ENCODE data around the gene CRYZL1.
A peak's percentile ranks its signal among the peaks of the same experiment; 100 is the strongest.
"Not testable (repeated sequence)": the region's sequence is repeated elsewhere in the genome, so short reads cannot be mapped to it uniquely, and the experiment has no call there.

CRYZL1 gene

DNA sequence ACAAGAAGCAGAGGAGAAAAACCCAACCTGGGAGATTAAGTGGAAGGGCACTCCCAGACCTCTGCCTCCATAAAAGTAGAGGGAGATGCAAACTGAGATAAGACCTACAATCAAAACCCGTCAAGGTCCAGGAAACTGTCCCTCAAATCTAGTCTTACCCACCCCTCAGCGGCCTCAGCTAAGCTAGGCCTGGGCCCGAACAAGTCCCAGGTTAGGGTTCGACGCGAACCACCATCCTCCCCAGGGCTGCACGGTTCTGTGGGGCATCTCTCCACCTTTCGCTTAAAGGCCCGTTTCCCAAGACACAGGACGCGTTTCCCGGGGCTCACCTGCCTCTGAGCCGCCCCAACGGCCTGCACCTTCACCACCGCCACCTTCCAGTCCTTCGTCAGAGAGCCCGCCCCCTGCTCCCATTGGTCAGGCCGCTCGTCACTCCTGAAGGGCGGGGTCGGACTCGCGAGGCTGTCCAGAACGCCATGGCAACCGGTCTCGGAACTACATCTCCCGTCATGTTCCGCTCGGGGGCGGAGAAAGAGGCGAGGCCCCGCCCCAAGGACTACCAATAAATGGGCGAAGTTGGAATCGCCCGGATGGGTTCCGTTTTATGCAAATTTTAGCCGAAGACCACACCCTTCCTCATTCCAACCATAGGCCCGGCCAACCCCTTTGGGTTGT is at the start of gene CRYZL1:
CRYZL1 (minus strand) TSS at position 390 of the 675 bp plus-strand sequence. CDS start 10,190 bp downstream, outside the sequence.
- DNase-seq = peak; percentile 100

DNA sequence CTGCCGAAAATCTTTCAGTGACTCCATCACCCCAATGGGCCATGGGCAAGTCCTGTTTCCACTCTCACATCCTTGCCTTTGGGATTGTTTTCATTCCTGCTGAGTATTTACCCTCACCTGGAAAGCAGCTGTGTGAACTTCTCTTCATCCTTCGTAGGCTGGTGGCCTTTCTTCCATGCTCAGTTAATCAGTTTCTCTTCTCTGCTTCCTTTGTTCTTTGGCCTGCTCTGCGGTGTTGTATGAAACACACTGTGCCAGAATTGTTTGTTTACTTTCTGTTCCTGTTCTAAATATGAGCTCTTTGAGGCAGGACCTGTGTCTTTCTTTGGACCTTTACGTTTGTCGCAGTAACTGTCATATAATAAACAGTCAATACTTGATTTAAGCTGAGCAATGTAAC is 49.3 kb upstream of the CRYZL1 start:
- DNase-seq = no peak

DNA sequence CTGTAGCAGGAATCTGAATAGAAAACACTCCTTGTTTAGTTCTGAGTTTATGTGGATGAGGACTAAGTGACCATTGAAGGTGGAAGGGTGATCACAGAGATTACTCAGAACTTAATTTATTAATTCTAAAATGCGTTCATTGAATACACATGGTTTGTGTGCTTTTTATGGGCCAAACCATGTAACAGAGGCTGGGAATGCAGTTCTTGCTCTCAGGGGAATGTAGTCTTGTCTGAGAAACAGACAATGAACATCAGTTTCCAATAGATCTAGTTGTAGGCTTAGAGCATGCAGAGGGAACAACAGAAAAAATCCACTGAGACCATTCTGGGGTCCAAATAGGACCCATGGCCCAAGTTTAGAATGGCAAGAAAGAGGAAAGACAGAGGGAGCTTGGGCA is 46.8 kb upstream of the CRYZL1 start:
- DNase-seq = no peak

DNA sequence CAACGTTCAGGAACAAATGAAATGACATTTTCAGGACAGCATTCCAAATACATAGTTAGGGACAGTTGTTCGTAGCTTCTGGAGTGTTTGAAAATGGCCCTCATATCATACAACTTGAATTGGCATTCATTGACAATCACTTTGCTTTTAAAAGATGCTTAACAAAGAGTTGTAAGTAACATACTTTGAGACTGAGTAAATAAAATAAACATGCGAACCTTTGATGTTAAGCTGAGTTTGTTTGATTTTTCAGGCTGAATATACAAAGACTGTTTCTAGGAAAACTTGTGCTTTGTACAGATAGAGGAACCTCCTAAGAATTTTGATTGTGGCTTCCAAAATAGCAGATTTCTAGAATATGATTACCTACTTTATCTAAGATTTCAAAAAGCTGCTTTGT is 46.1 kb upstream of the CRYZL1 start:
- DNase-seq = no peak

DNA sequence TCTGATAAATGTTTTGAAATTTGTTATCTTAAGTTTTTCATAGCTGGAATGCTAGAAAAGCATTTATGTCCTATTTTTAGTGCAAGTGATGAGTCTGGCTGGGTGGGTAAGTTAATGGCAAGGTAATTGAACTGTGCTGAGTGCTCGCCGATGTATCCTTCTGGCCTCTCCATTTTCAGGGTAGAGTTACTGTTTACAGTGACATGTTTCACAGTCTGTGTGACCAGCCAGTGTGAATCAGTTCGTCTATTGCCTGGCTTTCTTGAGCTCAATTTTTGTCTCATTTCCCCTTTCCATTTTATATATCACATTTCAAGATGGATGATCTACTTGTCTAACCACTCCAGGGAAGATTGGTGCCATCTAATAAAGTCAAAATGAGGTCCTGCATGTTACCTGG is 44.8 kb upstream of the CRYZL1 start:
- no peak for DNase-seq

DNA sequence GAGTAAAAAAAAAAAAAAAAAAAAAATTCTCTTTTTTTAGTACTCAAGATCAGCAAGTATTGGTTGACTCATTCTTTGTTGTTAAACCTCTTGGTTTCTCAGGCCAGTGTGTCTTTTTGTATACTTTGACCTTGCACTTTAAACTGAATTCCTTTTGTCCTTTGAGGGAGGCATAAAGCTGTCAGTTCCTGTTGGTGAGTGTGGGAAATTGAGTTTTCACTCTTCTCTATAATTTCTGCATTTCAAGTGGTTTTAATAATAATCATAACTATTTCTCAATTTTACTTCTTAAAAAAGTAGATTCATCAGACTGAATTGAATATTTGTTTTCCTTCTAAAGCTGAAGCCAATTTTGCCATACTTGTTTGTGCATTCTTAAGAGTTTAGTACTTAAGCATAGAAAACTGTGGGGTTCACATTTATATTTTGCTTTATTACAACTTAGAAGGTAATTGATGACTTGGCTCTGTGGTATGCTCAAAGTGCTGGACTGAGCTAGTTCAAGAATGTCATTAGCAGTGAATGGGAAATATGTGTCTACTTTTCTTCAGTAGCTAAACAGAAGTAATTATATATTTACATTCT is 44.2 kb upstream of the CRYZL1 start:
- DNase-seq = no peak

DNA sequence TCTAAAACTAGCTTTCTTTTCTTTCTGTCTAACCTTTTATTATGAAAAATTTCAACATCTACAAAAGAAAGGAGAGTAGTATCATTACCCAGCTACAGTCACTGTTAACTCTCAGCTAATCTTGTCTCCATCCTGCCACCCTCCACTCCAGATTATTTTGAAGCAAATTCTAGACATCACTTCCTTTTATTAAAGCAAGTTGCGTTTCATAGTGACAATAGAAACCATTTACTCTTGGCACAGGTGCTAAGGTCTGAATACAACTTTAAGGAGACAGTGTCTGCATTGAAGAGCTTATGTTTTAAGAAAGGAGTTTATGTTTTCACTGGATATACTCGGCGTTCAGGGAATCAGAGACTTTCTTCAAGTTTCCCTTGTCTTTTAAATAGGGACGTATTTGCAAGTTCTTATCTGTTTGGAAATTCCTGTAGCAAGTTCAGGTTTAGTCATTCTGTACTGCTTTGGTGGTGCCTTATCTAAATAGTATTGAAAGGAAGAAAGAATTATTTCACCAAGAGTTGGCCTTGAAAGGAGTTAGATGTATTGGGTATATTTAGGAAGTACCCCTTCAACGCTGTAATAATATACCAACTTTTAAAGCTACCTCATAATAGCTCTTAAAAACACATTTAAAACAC is 43.5 kb upstream of the CRYZL1 start:
- no peak for DNase-seq

DNA sequence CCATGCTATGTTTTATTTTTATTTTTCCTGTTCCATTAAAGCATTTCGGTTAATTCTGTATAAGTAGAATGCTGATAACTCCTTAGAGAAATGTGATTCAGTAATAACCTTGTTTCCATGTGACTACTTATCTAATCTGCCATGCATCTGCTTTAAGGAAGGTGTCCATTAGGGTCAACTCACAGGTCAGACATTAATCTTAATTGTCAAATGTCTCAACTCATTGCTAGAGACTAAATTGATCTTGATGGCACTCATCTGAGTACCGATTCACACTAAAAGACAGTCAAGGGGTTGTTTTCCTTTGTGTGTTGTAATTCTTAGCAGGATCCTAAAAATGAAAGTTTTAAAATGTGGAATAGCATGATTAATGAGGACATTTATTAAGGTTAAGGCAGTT is 42.5 kb upstream of the CRYZL1 start:
- no peak for DNase-seq

DNA sequence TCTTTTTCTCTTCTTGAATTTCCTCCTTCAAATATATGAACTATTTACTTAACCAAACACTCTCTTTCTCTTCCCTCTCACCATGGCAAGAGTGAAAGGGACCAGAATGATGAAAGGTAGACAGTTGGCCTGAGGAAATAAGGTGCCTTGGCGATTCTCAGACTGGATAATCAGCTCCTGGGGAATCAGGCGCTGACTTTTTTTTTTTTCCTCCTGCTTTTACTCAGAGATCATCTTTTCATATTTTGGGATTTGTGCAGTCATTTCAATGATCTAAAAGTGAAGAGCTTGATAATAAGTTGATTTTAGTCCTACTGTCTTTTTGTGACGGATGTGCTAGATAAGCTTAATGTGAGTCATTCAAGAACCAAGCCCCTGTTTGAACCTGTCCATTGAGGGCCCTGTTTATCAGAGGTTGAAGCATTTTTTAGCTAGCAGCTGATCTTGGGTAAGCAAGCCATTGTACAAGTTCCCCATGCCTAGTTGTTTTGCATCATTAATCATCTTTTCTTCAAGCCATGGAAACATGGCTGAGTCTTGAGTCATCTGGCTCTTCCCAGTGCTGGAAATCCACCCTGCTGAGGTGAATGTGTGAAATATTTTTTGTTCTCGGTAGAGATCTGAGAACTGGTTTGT is 41.6 kb upstream of the CRYZL1 start:
- DNase-seq = no peak

DNA sequence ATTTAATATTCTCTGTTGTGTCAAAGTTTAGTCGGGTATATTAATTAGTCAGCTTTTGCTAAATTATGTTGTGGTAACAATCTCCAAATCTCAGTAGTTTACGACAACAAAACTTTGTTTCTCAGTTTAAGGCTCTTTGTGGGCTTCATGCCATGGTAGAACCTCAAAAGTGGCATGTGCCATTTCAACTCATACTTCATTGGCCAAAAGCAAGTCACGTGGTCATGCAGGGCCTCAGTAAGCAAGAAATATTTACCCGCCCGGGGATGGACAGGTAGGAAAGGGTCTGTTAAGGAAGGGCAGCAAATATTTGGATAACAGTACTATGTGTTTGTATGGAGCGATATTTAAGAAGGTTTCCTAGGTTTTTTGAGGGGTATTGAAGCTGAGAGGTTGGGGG is 39.3 kb upstream of the CRYZL1 start:
- no peak for DNase-seq

DNA sequence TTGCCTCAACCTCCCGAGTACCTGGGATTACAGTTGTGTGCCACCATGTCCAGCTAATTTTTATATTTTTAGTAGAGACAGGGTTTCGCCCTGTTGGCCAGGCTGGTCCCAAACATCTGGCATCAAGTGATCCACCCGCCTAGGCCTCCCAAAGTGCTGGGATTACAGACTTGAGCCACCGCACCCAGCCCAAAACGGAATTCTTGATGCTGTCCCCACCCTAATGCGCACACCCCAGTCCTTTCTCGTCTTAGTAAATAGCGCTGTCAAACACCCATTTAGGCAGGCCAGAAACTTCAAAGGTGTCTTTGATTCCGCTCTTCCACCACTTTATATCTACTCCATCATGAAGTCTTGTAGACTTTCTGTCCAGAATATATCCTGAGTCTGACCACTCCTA is 35.9 kb upstream of the CRYZL1 start:
- no peak for DNase-seq

DNA sequence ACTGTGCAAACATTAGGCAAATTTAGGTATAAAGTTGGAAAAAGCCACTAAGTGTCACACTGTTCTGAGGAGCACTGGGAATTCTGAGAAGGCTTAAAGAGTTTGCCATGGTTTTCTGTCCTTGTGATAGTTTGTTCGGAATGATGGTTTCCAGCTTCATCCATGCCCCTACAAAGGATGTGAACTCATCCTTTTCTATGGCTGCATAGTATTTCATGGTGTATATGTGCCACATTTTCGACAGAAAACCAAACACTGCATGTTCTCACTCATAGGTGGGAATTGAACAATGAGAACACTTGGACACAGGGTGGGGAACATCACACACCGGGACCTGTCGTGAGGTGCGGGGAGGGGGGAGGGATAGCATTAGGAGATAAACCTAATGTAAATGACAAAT is 35.1 kb upstream of the CRYZL1 start:
- DNase-seq = not testable (repeated sequence)

DNA sequence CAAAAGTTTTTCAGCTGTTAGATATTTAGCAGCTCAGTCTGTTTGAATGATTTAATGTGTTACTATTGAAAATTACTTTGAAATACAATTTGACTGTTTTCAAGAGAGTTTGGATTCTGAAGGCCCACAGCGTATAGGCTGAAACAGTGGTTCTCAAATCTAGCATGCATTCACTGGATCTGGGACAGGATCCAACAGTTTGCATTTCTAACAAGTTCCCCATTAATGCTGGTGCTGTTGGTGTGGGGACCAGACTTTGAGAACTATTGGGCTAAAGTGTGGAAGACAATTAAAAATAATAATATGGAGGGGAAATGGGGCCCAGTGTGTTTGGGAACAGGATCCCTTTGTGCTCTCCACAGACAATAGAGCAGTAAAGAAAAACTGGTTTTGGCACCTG is 32.7 kb upstream of the CRYZL1 start:
- no peak for DNase-seq

DNA sequence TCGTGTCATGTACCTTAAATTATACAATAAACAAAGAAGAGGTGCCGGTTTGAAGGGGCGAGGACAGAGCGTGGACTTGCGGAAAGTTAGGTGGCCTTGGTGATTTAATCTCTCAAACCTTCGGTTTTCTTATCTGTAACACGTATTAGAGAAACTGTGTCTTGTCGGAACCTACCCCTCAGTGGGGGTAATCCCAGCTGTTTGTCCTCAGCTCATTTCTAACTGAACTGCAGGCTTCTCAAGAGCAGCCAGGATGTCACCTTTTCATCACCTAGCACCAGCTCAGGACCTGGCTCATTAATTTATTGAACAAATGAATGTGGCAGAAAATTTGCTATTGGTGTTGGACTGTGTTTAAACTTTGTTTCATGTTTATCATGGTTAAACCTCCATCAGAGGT is 31.9 kb upstream of the CRYZL1 start:
- no peak for DNase-seq

DNA sequence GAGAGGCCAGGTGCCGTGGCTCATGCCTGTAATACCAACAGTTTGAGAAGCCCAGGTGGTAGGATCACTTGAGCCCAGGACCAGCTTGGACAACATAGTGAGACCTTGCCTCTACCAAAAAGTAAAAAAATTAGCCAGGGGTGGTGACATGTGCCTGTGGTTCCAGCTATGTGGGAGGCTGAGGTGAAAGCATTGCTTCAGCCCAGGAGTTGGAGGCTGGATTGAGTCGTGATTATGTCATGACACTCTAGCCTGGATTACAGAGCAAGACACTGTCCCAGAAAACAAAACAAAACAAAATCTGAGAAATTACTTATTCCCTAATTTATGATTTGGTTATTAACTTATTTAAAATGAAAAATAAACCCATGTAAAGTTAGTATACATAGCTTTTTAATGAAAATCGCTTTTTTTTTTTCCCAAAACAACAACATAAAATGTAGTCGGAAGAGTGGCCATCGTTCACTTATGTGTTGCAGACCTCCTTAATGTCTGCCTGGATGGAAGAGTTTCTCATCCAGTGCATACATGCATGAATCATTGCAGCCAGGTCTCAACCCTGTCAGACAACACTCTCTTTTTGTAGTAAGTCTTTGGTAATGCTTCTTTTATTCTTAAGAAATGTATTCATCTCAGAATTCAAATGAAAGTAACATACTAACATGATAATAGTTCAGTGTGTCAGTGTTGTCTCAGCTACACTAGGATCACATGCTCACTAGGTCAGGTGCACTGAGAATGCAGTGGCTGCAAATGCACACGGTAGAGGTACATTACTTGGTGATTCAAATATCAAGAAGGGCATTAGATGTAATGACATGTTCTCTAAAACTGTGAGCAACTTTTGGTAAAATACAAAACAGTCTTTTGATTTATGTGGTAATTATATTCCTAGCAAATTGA is 28.8 kb upstream of the CRYZL1 start:
- DNase-seq = no peak

DNA sequence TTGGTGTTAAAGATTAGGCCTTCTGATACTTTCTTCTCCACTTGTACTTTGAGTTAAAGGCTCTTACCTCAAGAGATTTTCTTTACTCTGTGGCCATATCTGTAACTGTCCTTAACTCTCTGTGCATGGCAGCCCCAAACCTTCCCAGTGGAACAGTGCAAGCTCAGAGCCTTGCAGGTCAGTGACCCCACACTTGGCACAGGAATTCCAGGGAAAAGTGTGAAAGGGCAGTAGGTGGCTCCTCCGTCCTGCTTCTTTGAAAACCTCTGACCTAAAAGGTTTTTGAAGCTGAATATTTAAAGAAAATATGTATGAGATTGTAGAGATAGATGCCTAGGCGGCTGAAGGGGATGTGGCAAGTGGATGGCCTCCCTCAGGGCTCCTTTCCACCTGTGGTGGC is 27.1 kb upstream of the CRYZL1 start:
- no peak for DNase-seq

DNA sequence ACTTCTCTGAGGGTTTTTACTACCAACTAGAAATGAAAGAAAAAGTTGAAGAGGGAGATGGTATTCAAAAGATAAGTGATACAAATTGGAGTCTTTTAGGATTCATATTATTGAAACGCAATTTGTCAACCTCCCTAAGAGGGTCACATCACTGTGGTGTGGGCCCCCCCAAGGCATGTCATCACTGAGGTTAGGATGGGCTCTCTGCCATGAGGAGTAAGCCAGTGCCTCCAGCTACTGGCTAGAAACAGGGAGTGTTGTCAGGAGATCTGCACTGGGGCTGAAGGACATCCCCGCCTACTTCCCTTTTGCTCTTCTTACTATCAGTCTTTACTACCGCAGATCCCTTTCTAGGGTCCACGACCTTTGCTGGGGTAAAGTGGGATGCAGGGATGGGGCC is 26.6 kb upstream of the CRYZL1 start:
- DNase-seq = no peak

DNA sequence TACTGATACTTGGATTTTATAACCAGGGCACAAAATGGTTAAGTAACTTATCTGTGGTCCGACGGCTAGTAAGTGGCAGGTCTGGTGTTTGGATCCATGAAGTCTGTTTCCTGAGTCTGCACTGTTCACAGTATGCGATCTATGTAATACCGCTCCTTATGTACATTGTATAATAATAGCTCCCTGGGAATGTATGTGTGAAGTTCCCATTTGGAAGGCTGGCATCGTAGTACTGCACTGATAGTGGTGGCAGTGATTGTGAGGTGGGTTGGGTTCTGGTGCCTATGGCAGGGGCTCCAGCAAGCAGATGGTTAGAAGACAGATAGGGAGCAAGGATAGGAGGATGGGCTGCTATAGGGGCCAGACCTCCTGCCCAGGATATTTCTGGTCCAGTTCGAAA is 26.1 kb upstream of the CRYZL1 start:
- no peak for DNase-seq

DNA sequence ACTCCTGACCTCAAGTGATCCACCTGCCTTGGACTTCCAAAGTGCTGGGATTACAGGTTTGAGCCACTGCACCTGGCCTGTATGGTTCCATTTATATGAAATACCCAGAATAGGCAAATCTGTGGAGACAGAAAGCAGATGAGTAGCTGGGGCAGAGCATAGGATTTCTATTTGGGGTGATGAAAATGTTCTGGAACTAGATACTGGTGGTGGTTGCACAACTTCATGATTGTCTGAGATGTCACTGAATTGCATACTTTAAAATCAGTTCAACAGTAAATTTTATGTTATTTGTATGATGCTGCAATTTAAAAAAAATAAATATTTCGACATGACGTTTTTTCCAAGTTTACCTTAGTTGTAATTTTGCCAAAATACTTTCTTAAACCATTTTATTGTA is 24.6 kb upstream of the CRYZL1 start:
- no peak for DNase-seq

DNA sequence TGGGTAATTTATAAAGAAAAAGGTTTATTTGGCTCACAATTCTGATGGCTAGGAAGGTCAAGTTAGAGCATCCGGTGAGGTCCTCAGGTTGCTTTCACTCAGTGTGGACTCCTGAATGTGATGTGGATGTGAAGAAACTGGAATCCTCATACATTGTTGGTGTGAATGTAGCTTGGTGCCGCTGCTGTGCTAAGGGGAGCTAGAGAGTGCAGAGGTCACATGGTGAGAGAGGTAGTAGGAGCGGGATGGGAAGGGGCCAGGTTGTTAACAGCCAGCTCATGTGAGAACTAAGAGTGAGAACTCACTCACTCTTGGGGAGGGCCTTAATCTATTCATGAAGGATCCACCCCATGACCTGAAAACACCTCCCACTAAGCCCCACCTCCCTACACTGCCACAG is 22.6 kb upstream of the CRYZL1 start:
- no peak for DNase-seq

DNA sequence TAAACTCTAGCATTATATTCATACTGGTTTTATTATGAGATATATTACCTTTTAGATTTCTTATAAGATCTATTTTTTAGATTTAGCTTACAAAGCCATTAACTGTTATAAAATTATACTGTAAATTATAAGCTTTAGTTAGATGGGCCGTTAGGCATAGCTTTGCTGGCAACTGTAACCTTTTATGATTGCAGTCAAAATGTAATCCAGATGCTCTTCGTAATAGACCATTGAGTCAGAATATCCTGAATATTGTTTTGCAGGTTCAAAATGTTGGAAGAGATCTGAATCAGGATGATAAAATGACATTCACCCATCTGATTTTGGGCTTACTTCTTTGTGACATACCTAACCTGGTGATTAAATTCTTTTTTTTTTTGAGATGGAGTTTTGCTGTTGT is 21.7 kb upstream of the CRYZL1 start:
- no peak for DNase-seq

DNA sequence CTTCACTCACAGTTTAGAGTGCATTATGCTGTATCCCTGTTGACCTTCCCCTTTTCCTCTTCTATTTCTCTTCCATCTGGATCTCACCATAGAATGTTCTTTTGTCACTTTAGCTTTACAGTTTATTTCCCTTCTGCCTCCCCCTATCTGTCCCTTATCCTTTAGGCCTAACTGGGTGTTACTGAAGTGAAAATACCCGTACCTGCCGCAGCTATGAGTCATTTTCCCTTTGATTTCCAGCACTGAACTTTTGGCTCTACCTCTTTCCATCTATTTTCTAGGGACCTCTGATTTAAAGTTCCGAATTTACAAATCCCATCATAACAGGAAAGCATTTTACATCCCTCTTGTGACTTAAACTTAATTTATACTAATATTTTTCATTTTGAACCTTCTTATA is 20.5 kb upstream of the CRYZL1 start:
- DNase-seq = no peak

DNA sequence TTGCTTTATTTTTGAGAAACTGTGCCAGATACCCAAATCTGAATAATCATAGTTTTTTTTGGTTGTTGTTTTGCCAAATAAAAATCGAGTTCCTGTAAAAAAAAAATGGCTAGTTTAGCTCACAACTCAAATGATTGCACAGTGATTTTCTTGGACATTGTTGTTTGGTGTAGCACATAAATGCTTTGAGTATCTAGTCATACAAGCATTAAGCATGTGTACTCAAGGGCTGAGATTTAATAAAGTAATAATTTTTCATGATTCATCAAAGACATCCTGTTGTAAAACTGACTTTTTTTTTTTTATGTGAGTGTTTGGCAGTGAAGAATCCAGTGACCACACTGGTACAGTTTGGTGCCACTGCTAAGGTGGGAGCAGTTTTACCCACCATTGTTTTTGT is 19.6 kb upstream of the CRYZL1 start:
- no peak for DNase-seq

Measured in activated CD4-positive, alpha-beta T cell treated with anti-CD3 and anti-CD28 coated beads, Interleukin-2, Interleukin-6, amounts not matched to agents 100 ng/mL and 50 ng/mL, durations not matched to agents 16 hours and 8 hours (primary cell).